GM19395 (cell line): ENCODE data around the gene MRPL38.
A peak's percentile ranks its signal among the peaks of the same experiment; 100 is the strongest.
"Not testable (repeated sequence)": the region's sequence is repeated elsewhere in the genome, so short reads cannot be mapped to it uniquely, and the experiment has no call there.

Source experiments
- ATAC-seq: cut with Tn5 transposase; IDR thresholded peaks from one replicate; pipeline ENCODE4 v1.9.1; 2021; ENCODE audit warnings: mild to moderate bottlenecking, moderate library complexity; ENCODE audit not compliant: unreplicated experiment

MRPL38 gene

DNA sequence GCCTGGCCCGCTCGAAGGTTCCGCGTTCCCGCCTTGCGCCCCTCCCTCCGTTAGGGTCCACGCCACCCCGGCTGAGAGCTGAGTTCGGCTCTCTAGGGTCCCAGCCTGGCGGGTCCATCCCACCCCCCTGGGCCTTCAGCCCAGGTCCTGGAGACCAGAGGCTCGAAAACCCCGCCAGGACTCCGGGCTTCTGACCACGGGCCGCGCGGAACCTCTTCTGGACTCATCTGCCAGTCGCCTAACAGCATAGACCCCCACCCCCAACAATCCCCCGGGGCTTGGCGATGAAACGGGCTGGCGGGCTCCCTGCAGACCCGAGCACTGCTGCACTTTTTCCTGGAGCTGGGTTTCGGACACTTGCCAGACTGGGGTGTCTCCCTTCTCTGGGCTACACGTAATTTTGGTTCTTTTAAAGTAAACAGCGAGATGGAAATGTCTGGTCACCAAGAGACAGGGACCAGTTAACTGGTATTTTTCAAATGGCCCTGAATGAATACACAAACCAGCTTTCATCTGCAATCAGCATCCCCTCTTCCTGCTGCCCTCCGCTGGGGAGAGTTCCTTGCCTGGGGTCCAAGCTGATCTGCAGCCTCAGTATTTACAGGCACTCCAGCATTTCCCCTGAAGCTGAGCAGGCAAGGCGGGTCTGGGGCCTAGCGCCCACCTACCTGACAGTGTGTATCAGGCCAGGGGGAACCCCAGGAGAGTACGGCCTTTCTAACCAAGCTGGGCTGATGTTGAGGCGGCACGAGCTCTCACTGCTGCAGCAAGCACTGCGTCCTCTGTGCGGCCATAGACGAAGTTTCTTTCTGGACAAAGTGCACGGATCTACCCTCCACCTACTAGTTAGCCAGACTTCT is 7.3 kb downstream of the MRPL38 start:
- ATAC-seq, result no peak

DNA sequence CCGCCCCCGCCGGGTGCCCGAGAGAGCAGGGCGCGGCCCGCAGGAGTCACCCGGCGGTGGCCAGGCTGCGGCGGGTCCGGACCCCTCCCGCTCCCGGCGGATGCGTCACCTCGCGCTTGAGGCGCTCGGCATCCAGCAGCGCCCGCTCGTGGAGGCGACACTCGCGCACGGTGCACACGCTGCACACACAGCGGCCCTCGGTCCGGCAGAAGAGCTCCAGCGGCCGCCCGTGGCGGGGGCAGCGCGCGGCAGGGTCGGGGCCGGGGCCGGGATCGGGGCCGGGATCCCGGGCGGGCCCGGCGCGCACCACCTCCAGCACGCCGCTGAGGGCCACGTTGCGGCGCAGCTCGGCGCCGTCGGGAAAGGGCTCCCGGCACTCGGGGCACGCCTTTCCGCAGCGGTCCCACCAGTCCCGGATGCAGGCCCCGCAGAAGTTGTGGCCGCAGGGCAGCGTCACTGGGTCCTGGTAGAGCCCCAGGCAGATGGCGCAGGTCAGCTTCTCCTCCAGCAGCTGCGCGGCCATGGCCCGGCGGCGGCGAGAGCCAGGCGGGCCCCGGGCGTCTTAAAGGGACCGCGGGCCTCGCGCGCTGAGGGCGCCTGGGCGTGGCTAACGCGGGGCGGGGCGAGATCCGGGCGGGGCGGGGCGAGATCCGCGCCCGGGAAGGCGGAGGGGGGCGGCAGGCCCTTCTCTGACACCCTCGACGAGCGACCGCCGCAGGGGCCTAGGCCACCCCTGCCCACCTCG is 8.1 kb downstream of the MRPL38 start, which contains the start of gene TRIM65:
TRIM65 (minus strand) TSS at position 537 of the 745 bp plus-strand sequence; CDS start at position 523, 14 bp downstream.
- ATAC-seq, result peak; percentile 62

DNA sequence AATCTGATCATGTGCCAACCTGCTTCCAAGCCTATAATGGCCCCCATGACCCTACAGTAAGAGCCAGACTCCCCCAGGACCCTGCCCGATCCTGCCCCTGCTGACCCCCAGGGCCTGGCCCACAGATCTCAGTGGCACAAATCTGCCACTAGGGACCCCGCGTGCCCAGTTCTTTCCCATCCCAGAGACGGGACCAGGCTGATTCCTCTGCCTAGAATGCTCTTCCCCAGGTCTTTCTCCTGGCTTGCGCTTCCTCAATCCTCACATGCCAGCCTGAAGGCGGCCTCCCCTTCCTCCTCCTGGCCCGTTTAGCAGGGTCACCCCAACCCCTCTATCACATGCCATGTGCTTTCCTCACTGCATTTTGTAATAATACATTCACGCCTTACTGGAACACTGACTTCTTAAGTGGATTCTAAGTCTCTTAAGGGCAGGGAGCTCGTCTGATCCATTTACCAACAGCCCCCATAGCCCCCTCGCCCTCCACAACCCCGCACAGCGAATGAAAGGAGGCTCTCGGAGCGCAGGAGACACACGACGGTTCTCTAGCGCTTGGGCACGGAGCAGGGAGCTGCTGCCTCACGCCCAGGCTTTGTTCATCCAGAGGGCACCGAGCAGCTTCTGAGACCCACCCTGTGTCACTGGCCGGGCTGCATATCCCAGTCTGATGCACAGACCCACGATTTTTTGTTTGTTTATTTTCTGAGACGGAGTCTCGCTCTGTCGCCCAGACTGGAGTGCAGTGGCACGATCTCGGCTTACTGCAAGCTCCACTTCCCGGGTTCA is 9.1 kb downstream of the MRPL38 start:
- ATAC-seq, result no peak

DNA sequence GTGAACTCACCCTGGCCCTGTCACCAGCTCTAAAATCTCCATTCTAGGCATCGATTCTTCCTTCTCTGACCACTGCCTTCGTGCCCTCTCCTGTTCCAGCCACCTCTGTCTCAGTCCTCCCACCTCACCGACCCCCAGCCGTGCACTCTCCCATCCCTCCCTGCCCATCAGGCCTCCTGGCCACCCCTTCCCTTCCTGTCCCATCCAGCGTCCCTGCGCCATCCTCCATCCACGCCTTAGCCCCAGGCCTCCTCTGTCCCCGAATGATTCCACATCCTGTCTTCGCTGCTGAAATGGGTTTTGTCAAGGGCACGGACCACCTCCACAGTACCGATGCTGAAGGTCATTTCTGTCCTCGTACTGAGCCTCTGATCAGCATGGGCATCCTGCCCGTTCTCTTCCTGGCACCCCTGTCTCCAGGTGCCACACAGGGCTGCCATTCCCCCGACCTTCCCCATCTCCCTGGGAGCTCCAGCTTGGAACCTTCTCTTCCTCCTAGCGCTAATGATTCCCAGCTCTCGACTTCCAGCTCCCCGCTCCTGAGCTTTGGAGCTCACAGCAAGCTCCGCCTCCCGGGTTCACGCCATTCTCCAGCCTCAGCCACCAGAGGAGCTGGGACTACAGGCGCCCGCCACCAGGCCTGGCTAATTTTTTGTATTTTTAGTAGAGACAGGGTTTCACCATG is 10.5 kb downstream of the MRPL38 start:
- no peak for ATAC-seq

- ATAC-seq, result no peak
These were observed 11.2 kb downstream of the MRPL38 start for GRCh38 chr17:75893305-75894048.

DNA sequence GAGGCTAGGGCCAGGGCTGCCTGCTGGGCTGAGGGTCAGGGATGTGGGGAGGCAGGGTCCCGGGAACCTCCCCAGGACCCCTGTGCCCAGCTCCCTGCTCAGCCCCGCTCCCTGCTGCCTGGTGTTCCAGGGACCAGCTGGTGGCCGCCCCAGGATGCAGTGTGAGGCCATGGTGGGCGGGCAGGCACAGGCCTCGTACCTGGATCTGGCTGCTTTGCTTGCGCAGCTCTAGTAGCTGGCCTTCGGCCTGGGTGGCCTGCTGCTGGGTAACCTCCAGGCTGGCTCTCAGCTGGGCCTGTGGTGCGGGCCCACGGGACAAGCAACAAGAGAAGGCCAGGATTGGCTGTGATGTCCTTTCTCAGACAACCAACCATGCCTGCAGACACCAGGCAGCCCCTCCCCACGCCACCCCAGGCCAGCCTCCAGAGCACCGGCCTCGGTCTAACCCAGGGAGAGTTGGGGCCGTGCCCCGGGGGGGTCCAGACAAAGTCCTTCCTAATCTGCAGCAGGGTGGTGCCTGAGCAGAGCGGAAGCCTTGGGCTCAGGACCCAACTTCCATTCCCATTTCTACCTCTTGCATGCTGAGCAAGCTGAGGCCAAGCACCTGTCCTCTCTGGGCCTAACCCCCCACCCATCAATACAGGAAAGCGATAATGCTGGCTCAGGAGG is 12.0 kb downstream of the MRPL38 start:
- ATAC-seq, result no peak

- ATAC-seq, result no peak
These were observed 12.8 kb downstream of the MRPL38 start for GRCh38 chr17:75891605-75892555.

GRCh38 chr17:75891022-75891604 is 13.6 kb downstream of the MRPL38 start:
- no peak for ATAC-seq

GRCh38 chr17:75889454-75889853 is 15.2 kb downstream of the MRPL38 start:
- ATAC-seq, result no peak

DNA sequence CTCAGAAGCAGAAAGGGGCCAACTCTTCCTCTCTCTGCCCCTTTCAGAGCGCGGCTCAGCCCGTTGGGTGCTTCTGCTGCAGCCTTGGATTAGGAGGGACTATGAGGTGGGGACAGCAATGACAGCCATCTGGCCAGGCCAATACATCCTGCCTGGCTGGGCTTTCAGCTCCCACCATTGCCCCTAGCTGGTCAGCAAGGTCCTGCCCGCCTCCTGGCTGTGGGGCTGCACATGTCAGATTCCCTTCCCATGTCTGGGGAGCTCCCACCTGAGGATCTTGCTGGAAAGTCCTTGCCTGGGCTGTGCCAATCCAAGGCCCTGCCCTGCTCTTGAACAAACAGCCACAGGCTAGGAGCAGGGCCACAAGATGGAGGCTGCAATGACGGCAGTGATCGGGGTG is 16.2 kb downstream of the MRPL38 start:
- ATAC-seq, result no peak

DNA sequence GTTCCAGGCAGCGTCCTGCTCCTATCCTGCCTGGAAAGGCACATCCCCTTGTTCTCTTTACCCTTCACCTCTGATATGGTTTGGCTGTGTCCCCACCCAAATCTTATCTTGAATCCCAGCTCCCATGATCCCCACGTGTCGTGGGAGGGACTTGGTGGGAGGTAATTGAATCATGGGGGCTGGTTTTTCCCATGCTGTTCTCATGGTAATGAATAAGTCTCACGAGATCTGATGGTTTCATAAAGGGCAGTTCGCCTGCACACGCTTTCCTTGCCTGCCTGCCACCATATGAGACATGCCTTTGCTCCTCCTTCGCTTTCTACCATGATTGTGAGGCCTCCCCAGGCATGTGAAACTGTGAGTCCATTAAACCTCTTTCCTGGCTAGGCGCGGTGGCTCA is 18.8 kb downstream of the MRPL38 start:
- not testable (repeated sequence) for ATAC-seq

GRCh38 chr17:75885431-75885830 is 19.3 kb downstream of the MRPL38 start:
- no peak for ATAC-seq

DNA sequence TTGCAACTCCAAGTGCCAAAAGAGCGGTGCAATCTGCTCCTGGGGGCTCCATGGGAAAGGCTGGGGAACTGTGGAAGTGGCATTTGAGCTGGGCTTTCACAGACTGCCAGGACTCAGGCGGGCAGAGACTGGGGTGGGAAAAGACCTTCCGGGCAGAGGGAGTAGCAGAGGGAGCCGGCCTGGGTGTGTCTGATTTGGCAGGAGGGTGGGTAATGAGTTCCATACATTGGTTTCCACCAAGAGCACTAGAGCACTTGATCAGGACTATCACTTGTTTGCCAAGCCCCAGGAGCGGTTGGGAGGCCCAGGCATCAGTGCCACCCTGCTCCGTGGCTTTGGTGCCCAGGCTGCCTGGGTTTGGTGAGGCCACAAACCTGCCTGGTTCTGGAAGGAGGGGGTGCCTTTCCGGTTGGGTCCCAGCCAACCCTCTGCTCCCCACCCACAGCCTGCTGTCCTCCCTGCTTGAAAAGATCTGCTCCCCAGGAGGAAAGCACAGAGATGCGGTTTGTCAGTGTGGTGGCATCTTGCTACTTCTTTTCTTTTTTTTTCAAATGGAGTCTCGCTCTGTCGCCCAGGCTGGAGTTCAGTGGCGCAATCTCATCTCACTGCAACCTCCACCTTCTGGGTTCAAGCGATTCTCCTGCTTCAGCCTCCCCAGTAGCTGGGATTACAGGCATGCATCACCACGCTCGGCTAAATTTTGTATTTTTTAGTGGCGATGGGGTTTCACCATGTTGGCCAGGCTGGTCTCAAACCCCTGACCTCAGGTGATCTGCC is 22.8 kb downstream of the MRPL38 start:
- no peak for ATAC-seq

- ATAC-seq, result no peak
These were observed 24.4 kb downstream of the MRPL38 start for GRCh38 chr17:75880266-75880665.

- no peak for ATAC-seq
These were observed 26.3 kb downstream of the MRPL38 start, which contains the start of gene TRIM47 for GRCh38 chr17:75878174-75878998. TRIM47 (minus strand) TSS chr17:75878581; CDS start chr17:75878548, 33 bp downstream.

DNA sequence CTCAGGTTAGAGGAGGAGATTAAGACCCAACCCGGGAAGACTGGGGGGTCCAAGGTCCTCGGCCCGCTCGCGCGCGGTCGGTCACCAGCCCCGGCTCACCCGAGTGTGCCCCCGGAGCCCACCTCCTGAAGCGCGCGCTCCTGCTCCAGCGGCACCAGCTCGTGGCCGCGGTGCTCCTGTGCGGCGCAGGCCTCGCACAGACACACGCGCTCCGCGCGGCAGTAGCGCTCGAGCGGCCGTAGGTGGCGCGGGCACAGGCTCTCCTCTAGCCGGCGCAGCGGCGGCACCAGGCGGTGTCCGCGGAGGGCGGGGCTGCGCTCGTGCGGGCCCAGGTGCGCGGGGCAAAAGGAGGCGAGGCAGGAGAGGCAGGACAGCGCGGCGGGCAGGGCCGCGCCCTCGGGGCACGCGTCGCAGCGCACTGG is 26.9 kb downstream of the MRPL38 start:
- ATAC-seq, result no peak
